Measurements from ENCODE around the gene CENPE. TPM values are rescaled to one million over a fixed set of nuclear protein-coding genes. Genes with fewer than 3 reads are reported as not detected.

The CENPE gene
- total RNA-seq, 1 donor from 2014 or later, result not detected

DNA sequence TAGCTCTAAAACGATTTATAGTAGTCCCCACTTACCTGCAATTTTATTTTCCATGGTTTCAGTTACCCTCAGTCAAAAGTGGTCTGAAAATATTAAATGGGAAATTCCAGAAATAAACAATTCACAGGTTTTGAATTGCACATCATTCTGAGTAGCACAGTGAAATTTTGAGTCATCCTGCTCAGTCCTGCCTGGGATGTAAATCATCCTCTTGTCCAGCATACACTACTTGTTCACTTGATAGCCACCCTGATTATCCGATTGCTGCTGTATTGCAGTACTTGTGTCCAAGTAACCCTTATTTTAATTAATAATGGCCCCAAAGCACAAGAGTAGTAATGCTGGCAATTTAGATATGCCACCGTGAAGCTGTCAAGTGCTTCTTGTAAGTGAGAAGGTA lies 75.0 kb downstream of the CENPE start:
- intact Hi-C loops (cut with DNase I), result no loop called here
- TF ChIP-seq, protein P1, sequence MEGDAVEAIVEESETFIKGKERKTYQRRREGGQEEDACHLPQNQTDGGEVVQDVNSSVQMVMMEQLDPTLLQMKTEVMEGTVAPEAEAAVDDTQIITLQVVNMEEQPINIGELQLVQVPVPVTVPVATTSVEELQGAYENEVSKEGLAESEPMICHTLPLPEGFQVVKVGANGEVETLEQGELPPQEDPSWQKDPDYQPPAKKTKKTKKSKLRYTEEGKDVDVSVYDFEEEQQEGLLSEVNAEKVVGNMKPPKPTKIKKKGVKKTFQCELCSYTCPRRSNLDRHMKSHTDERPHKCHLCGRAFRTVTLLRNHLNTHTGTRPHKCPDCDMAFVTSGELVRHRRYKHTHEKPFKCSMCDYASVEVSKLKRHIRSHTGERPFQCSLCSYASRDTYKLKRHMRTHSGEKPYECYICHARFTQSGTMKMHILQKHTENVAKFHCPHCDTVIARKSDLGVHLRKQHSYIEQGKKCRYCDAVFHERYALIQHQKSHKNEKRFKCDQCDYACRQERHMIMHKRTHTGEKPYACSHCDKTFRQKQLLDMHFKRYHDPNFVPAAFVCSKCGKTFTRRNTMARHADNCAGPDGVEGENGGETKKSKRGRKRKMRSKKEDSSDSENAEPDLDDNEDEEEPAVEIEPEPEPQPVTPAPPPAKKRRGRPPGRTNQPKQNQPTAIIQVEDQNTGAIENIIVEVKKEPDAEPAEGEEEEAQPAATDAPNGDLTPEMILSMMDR (IDR thresholded peaks at IDR 0.05), result no peak

DNA sequence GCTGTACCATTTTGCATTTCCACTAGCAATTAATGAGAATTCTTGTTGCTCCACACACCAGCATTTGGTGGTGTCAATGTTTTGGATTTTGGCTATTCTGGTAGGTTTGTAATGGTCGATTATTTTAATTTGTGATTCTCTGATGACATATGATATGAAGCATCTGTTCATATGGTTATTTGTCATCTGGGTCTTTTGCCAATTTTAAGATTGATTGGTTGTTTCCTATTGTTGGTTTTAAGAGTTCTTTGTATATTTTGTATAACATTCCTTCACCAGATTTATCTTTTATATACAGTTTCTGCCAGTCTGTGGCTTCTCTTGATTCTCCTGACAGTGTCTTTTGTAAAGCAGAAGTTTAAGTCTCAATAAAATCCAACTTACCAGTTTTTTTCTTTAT lies 80.0 kb downstream of the CENPE start:
- Histone ChIP-seq H3K36me3 (no peaks in the 10 kb centered on the region), H3K27me3 (no peaks in the 10 kb centered on the region), H3K4me3 (no peak overlapping the region), H3K27ac (no peak overlapping the region), H3K4me1 (no peaks in the 10 kb centered on the region), H3K9me3 (no peaks in the 10 kb centered on the region)
- TF ChIP-seq, protein P1 (IDR thresholded peaks at IDR 0.05), result no peak
- intact Hi-C loops (cut with DNase I), result no loop called here
- DNase-seq (ENCODE audit: low spot score in 2 of 2), result no peak

More for the DNA sequence above, 75.0 kb downstream of the CENPE start:
- H3K4me1 ChIP-seq, result no peaks in the 10 kb centered on the region
- no peak for DNase-seq (ENCODE audit: low spot score in 2 of 2)
- H3K9me3 ChIP-seq, result no peaks in the 10 kb centered on the region
- no peaks in the 10 kb centered on the region for H3K27me3 ChIP-seq
- H3K4me3 ChIP-seq, result no peak overlapping the region
- H3K27ac ChIP-seq, result no peak overlapping the region
- no peaks in the 10 kb centered on the region for H3K36me3 ChIP-seq

DNA sequence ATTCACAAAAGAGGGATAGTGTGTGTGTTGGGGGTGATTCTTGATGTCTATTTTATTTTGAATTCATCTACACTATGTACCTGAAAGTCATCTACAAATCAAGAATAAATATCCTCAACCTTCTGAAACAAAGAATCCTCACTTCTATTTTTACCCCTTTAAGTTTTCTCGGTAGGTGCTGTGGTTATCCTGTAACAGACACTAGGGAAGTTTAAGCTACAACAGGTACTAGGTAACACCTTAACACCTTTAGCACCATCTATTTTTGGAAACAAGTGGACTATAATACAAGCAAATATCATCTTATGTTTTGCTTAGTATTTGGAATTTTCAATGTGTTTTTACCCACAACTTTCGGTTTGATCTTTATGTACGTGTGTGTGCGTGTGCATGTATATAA lies 86.5 kb downstream of the CENPE start:
- no peaks in the 10 kb centered on the region for H3K9me3 ChIP-seq
- intact Hi-C loops (cut with DNase I), result no loop called here
- H3K27ac ChIP-seq, result no peak overlapping the region
- no peaks in the 10 kb centered on the region for H3K36me3 ChIP-seq
- no peak overlapping the region for H3K4me3 ChIP-seq
- H3K27me3 ChIP-seq, result no peaks in the 10 kb centered on the region
- H3K4me1 ChIP-seq, result no peaks in the 10 kb centered on the region
- TF ChIP-seq, protein P1 (IDR thresholded peaks at IDR 0.05), result no peak
- DNase-seq (ENCODE audit: low spot score in 2 of 2), result no peak

DNA sequence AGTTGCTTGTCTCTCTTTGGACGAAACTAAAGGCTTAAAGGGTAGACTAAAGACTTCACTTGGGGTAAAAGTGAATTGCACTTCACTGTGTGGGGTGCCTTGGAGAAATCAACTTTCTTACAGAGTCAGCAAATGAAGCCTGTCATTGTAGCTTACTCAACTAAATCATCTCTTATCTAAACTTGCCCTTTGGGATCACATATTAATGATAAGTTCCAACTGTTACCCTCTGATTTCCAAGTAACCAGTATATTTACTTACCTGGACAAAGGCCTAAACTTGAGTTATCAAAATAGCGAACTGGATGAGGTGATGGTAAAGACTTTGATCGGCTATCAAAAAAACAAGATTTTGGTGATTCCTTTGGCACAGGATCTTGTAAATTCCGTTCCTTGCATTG lies 89.6 kb downstream of the CENPE start:
- no peak overlapping the region for H3K4me3 ChIP-seq
- H3K27me3 ChIP-seq, result no peaks in the 10 kb centered on the region
- H3K4me1 ChIP-seq, result no peaks in the 10 kb centered on the region
- H3K27ac ChIP-seq, result no peak overlapping the region
- no peaks in the 10 kb centered on the region for H3K9me3 ChIP-seq
- TF ChIP-seq, protein P1 (IDR thresholded peaks at IDR 0.05), result no peak
- intact Hi-C loops (cut with DNase I), result no loop called here
- DNase-seq (ENCODE audit: low spot score in 2 of 2), result no peak
- no peaks in the 10 kb centered on the region for H3K36me3 ChIP-seq

DNA sequence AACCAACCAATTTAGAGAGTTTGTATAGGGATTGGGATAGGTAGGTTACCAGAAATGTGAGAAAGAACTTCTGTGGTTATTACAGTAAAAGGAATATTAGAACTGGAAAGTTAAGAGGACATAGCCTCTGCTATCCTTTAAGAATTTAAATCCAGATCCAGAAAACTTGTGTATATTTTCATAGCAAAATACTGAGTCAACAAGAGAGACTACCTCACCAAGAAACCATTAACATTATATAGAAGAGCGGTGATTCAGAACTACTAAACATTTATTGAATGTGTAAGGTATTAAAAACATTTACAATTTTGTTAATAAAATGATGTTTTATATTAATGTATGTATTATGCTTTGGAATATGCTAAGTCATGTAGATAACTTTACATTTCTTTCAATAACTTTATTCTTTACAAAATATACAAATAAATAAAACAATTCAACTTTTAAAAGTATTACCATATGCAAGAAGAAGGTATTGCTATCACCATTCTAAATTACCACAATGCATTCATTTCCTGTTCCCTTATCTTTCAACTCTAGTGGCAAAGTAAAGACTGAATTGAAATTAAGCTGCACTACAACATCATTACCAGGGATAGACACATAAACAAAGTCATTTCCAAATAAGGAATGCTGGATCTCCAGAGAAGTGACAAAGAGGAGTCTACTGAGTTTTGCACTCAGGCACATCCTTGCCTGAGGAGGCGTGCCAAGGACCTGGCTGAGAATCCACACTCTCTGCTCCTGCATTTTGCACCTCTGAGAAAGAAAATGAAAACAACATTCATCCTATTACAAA lies 92.4 kb downstream of the CENPE start:
- Histone ChIP-seq H3K27ac (no peak overlapping the region), H3K4me1 (no peaks in the 10 kb centered on the region), H3K9me3 (no peaks in the 10 kb centered on the region), H3K27me3 (no peaks in the 10 kb centered on the region), H3K4me3 (no peak overlapping the region), H3K36me3 (no peaks in the 10 kb centered on the region)
- TF ChIP-seq, protein P1 (IDR thresholded peaks at IDR 0.05), result no peak
- no peak for DNase-seq (ENCODE audit: low spot score in 2 of 2)
- intact Hi-C loops (cut with DNase I), result no loop called here
